HepG2 (cell line): ENCODE results near the gene RNASE9. TPM values are rescaled to one million over a fixed set of nuclear protein-coding genes. Genes with fewer than 3 reads are reported as not detected.

Source experiments
- AHR ChIP-seq: IDR thresholded peaks from 2 replicates; pipeline ENCODE4 v1.6.1; 2018; ENCODE audit warnings: missing genetic modification reagents, missing compliant biosample characterization
- ARID2 ChIP-seq: sonication (generic); formaldehyde crosslinking; IDR thresholded peaks from 2 replicates; pipeline ENCODE4 v1.8.1; 2022; ENCODE audit warnings: mild to moderate bottlenecking, missing genetic modification reagents, borderline replicate concordance
- DNMT3B ChIP-seq: conservative IDR thresholded peaks from 2 replicates; pipeline ENCODE4 v1.6.1; 2016; ENCODE audit warnings: missing biosample characterization, control low read depth
- MAF1 ChIP-seq: sonication (generic); formaldehyde crosslinking; IDR thresholded peaks from 2 replicates; pipeline ENCODE4 v1.5.0; 2020; ENCODE audit warnings: missing genetic modification reagents, borderline replicate concordance
- MEIS1 ChIP-seq: sonication (generic); formaldehyde crosslinking; IDR thresholded peaks from 2 replicates; pipeline ENCODE4 v1.9.0; 2021; ENCODE audit warnings: mild to moderate bottlenecking, missing genetic modification reagents, moderate library complexity, borderline replicate concordance
- RARA ChIP-seq: IDR thresholded peaks from 2 replicates; pipeline ENCODE4 v1.6.1; 2016; ENCODE audit warnings: missing genetic modification reagents, missing compliant biosample characterization
- YY1 ChIP-seq: IDR thresholded peaks from 2 replicates; pipeline ENCODE4 v1.6.1; 2011; ENCODE audit warnings: low read length, low read depth, moderate library complexity, mild to moderate bottlenecking; ENCODE audit not compliant: insufficient read depth, insufficient replicate concordance
- ZBTB44 ChIP-seq: sonication (generic); formaldehyde crosslinking; IDR thresholded peaks from 2 replicates; pipeline ENCODE4 v1.4.0; 2020; ENCODE audit warnings: missing genetic modification reagents
- ZBTB7B ChIP-seq: sonication (generic); formaldehyde crosslinking; IDR thresholded peaks from 2 replicates; pipeline ENCODE4 v1.4.0; 2020; ENCODE audit warnings: missing genetic modification reagents
- ZC3H13 ChIP-seq: sonication (generic); formaldehyde crosslinking; IDR thresholded peaks from 2 replicates; pipeline ENCODE4 v1.8.1; 2023; ENCODE audit warnings: mild to moderate bottlenecking, missing genetic modification reagents, moderate library complexity
- ZNF337 ChIP-seq: sonication (generic); formaldehyde crosslinking; IDR thresholded peaks from 2 replicates; pipeline ENCODE4 v1.5.1; 2020; ENCODE audit warnings: missing genetic modification reagents, low read depth, mild to moderate bottlenecking, borderline replicate concordance
- ZNF644 ChIP-seq: IDR thresholded peaks from 2 replicates; pipeline ENCODE4 v1.6.1; 2016; ENCODE audit warnings: low read depth
- ZNF687 ChIP-seq: sonication (generic); formaldehyde crosslinking; IDR thresholded peaks from 2 replicates; pipeline ENCODE4 v1.5.1; 2020; ENCODE audit warnings: mild to moderate bottlenecking, missing genetic modification reagents, moderate library complexity
- ZNF749 ChIP-seq: sonication (generic); formaldehyde crosslinking; IDR thresholded peaks from 2 replicates; pipeline ENCODE4 v1.8.0; 2022; ENCODE audit warnings: mild to moderate bottlenecking, missing genetic modification reagents, moderate library complexity, borderline replicate concordance
- polyA plus RNA-seq, 8 experiments: library from polyadenylated mRNA; depleted of rRNA in 3 of 8; stranded (reverse) in 7 of 8; unstranded in 1 of 8; fragments of >200 nt; fragmentation: Illumina TruSeq in 4 of 8; extraction: Trizol in 4 of 8; gene quantifications; 2 replicates each; pipeline versions ENCODE4 v1.2.1 to v1.2.3, GENCODE V29; 2011 to 2016; ENCODE audit warnings: low read depth in 4 of 8, missing spikeins in 1 of 8, mixed read lengths in 1 of 8; ENCODE audit not compliant: insufficient read depth in 1 of 8
- total RNA-seq, 5 experiments: library from RNA; depleted of rRNA; stranded (reverse); fragments of >200 nt; fragmentation: Illumina TruSeq; extraction: Trizol; gene quantifications; 2 replicates each; pipeline ENCODE4 v1.2.3, GENCODE V29; 2016; ENCODE audit warnings: low read depth in 1 of 5
- TF ChIP-seq, protein P1 (sequence below): sonication (generic); formaldehyde crosslinking; IDR thresholded peaks from 2 replicates; pipeline ENCODE4 v1.8.1; 2023; ENCODE audit warnings: mild to moderate bottlenecking, moderate library complexity, missing genetic modification reagents
- TF ChIP-seq, protein P2 (sequence below): sonication (generic); formaldehyde crosslinking; IDR thresholded peaks from 2 replicates; pipeline ENCODE4 v1.4.0; 2020; ENCODE audit warnings: mild to moderate bottlenecking, missing genetic modification reagents
- TF ChIP-seq, protein P3 (sequence below): IDR thresholded peaks from 2 replicates; pipeline ENCODE4 v1.4.0; 2020; ENCODE audit warnings: mild to moderate bottlenecking, missing genetic modification reagents

The RNASE9 gene
- total and polyA plus RNA-seq, 2 of the 13 experiments (the other 11 are each of a cell fraction or from before 2014, with no cell fraction given) = not detected

GRCh38 chr14:20610002-20610765 lies 49.3 kb upstream of the RNASE9 start (continued):
- TF ChIP-seq ZNF749 (CRISPR knock-in tag) (no peak), MAF1 (CRISPR knock-in tag) (peak; percentile 98), ZNF687 (CRISPR knock-in tag) (peak; percentile 23; the same call in 1 of the 2 replicates), ZNF337 (CRISPR knock-in tag) (0 out of 2 replicates have a peak, but pooled peaks have one; percentile 15), ZC3H13 (CRISPR knock-in tag) (0 out of 2 replicates have a peak, but pooled peaks have one; percentile 14), MEIS1 (CRISPR knock-in tag) (no peak), ZBTB7B (CRISPR knock-in tag) (peak; percentile 94), YY1 (peak; percentile 69), AHR (CRISPR knock-in tag) (peak; percentile 13; the same call in 1 of the 2 replicates), ZNF644 (CRISPR knock-in tag) (peak; percentile 44; the same call in 1 of the 2 replicates), ZBTB44 (CRISPR knock-in tag) (no peak), RARA (peak; percentile 52), ARID2 (CRISPR knock-in tag) (no peak), DNMT3B (peak; percentile 94)
- TF ChIP-seq, protein P1, sequence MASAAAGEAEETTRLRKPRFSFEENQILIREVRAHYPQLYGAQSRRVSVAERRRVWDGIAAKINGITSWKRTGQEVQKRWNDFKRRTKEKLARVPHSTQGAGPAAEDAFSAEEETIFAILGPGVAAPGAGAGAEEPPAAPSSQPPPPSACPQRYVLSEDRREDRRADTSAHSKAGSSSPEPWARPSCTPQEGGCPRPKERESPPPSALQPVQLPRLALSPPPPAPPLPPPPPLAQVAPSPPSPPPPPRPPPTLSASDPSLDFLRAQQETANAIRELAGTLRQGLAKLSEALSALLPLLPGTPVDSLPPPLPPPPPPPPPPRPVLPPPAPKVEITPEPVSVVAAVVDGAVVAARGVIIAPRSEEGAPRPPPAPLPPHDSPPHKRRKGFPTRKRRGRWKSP (CRISPR knock-in tag) = peak; percentile 91
- TF ChIP-seq, protein P2, sequence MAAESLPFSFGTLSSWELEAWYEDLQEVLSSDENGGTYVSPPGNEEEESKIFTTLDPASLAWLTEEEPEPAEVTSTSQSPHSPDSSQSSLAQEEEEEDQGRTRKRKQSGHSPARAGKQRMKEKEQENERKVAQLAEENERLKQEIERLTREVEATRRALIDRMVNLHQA (CRISPR knock-in tag) = 0 out of 2 replicates have a peak, but pooled peaks have one; percentile 32
- TF ChIP-seq, protein P3, sequence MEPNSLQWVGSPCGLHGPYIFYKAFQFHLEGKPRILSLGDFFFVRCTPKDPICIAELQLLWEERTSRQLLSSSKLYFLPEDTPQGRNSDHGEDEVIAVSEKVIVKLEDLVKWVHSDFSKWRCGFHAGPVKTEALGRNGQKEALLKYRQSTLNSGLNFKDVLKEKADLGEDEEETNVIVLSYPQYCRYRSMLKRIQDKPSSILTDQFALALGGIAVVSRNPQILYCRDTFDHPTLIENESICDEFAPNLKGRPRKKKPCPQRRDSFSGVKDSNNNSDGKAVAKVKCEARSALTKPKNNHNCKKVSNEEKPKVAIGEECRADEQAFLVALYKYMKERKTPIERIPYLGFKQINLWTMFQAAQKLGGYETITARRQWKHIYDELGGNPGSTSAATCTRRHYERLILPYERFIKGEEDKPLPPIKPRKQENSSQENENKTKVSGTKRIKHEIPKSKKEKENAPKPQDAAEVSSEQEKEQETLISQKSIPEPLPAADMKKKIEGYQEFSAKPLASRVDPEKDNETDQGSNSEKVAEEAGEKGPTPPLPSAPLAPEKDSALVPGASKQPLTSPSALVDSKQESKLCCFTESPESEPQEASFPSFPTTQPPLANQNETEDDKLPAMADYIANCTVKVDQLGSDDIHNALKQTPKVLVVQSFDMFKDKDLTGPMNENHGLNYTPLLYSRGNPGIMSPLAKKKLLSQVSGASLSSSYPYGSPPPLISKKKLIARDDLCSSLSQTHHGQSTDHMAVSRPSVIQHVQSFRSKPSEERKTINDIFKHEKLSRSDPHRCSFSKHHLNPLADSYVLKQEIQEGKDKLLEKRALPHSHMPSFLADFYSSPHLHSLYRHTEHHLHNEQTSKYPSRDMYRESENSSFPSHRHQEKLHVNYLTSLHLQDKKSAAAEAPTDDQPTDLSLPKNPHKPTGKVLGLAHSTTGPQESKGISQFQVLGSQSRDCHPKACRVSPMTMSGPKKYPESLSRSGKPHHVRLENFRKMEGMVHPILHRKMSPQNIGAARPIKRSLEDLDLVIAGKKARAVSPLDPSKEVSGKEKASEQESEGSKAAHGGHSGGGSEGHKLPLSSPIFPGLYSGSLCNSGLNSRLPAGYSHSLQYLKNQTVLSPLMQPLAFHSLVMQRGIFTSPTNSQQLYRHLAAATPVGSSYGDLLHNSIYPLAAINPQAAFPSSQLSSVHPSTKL (CRISPR knock-in tag) = peak; percentile 83; the same call in 1 of the 2 replicates
